ENCODE results near the gene HIP1.

- TF ChIP-seq CTCF (conservative IDR thresholded peaks at IDR 0.05; ENCODE audit: low read depth, low read length) (no peak), EZH2phosphoT487 (IDR thresholded peaks at IDR 0.05; ENCODE audit: borderline replicate concordance, low read length) (no peak), EZH2 (IDR thresholded peaks at IDR 0.05; ENCODE audit: low read length, unreplicated experiment) (no peak)
Observed at GRCh38 chr7:75715864-75716263, 22.9 kb downstream of the HIP1 start.

Data from PC-3 (cell line).